ENCODE measurements around the gene AUTS2.

AUTS2 gene

GRCh38 chr7:70068531-70068930 is 470.3 kb downstream of the AUTS2 start:
- no CpG with 5 or more reads among the region's 2 CpGs for WGBS (ENCODE audit: insufficient coverage, insufficient read length)
- Histone ChIP-seq H3K27ac (ENCODE audit: low read length) (no peak overlapping the region), H3K4me1 (ENCODE audit: control insufficient read depth, insufficient read depth, low read length) (no peaks in the 10 kb centered on the region), H3K4me3 (ENCODE audit: low read length) (no peak overlapping the region), H3K9me3 (ENCODE audit: control insufficient read depth, insufficient read depth, low read length) (no peaks in the 10 kb centered on the region), H3K27me3 (ENCODE audit: control insufficient read depth, insufficient read depth, low read length) (no peaks in the 10 kb centered on the region), H3K36me3 (ENCODE audit: control insufficient read depth, insufficient read depth, low read length) (no peaks in the 10 kb centered on the region)
- DNase-seq (ENCODE audit: low read depth, low spot score): no peak

DNA sequence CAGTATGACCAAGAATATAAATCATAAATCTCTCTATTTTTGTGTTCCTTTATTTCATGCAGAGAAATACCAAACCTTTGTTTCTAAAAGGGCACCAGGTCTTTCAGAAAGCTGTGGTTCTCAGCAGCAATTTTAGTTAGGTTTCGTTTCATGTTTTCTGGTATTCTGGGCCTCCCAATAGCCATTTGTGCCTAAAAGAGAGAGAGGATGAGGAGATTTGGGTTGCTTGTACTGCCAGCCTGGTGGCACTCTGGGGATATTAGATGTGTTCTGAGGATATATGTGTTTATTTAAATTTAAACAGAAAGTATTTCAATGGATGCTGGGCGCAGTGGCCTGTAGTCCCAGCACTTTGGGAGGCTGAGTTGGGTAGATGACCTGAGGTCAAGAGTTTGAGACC is 471.7 kb downstream of the AUTS2 start:
- no peak for DNase-seq (ENCODE audit: low read depth, low spot score)
- Histone ChIP-seq H3K27me3 (ENCODE audit: control insufficient read depth, insufficient read depth, low read length) (no peaks in the 10 kb centered on the region), H3K9me3 (ENCODE audit: control insufficient read depth, insufficient read depth, low read length) (no peaks in the 10 kb centered on the region), H3K4me3 (ENCODE audit: low read length) (no peak overlapping the region), H3K27ac (ENCODE audit: low read length) (no peak overlapping the region), H3K4me1 (ENCODE audit: control insufficient read depth, insufficient read depth, low read length) (no peaks in the 10 kb centered on the region), H3K36me3 (ENCODE audit: control insufficient read depth, insufficient read depth, low read length) (no peaks in the 10 kb centered on the region)
- WGBS (ENCODE audit: insufficient coverage, insufficient read length): no CpG with 5 or more reads among the region's 2 CpGs

GRCh38 chr7:70071766-70072165 is 473.5 kb downstream of the AUTS2 start:
- no peak overlapping the region for H3K4me3 ChIP-seq (ENCODE audit: low read length)
- no peak for DNase-seq (ENCODE audit: low read depth, low spot score)
- no peaks in the 10 kb centered on the region for H3K36me3 ChIP-seq (ENCODE audit: control insufficient read depth, insufficient read depth, low read length)
- H3K27me3 ChIP-seq (ENCODE audit: control insufficient read depth, insufficient read depth, low read length): no peaks in the 10 kb centered on the region
- no peak overlapping the region for H3K27ac ChIP-seq (ENCODE audit: low read length)
- WGBS (ENCODE audit: insufficient coverage, insufficient read length): no CpG with 5 or more reads among the region's 7 CpGs
- no peaks in the 10 kb centered on the region for H3K9me3 ChIP-seq (ENCODE audit: control insufficient read depth, insufficient read depth, low read length)
- no peaks in the 10 kb centered on the region for H3K4me1 ChIP-seq (ENCODE audit: control insufficient read depth, insufficient read depth, low read length)

- Histone ChIP-seq H3K4me1 (ENCODE audit: control insufficient read depth, insufficient read depth, low read length) (no peaks in the 10 kb centered on the region), H3K4me3 (ENCODE audit: low read length) (no peak overlapping the region), H3K36me3 (ENCODE audit: control insufficient read depth, insufficient read depth, low read length) (no peaks in the 10 kb centered on the region), H3K27me3 (ENCODE audit: control insufficient read depth, insufficient read depth, low read length) (no peaks in the 10 kb centered on the region), H3K9me3 (ENCODE audit: control insufficient read depth, insufficient read depth, low read length) (no peaks in the 10 kb centered on the region), H3K27ac (ENCODE audit: low read length) (no peak overlapping the region)
- DNase-seq (ENCODE audit: low read depth, low spot score): no peak
- WGBS (ENCODE audit: insufficient coverage, insufficient read length): no CpG with 5 or more reads among the region's 2 CpGs
Measured at GRCh38 chr7:70072220-70072619, 473.9 kb downstream of the AUTS2 start.

DNA sequence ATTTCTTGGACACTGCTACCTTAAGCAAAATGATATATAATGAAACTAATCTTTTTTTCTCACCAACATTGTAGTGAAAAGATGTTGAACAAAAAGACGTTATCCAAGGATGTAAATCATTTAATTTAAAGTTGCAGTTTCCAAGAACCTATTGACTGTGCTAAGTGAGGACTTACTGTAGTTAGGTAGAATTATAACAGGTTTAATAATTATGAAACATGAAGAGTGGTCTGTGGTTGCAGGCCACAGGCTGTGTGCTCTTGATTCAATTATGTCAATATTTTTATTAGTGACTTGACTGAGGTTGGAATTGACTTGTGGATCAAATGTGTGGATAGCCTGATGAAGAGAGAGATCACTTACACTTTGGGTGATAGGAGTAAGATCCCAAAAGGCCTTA is 478.1 kb downstream of the AUTS2 start:
- no peaks in the 10 kb centered on the region for H3K4me1 ChIP-seq (ENCODE audit: control insufficient read depth, insufficient read depth, low read length)
- H3K4me3 ChIP-seq (ENCODE audit: low read length): no peak overlapping the region
- DNase-seq (ENCODE audit: low read depth, low spot score): no peak
- no peaks in the 10 kb centered on the region for H3K9me3 ChIP-seq (ENCODE audit: control insufficient read depth, insufficient read depth, low read length)
- no peaks in the 10 kb centered on the region for H3K27me3 ChIP-seq (ENCODE audit: control insufficient read depth, insufficient read depth, low read length)
- no peak overlapping the region for H3K27ac ChIP-seq (ENCODE audit: low read length)
- H3K36me3 ChIP-seq (ENCODE audit: control insufficient read depth, insufficient read depth, low read length): no peaks in the 10 kb centered on the region
- no CpG with 5 or more reads among the region's 1 CpG for WGBS (ENCODE audit: insufficient coverage, insufficient read length)

GRCh38 chr7:70082099-70082611 is 483.9 kb downstream of the AUTS2 start:
- no CpG with 5 or more reads among the region's 5 CpGs for WGBS (ENCODE audit: insufficient coverage, insufficient read length)
- Histone ChIP-seq H3K4me1 (ENCODE audit: control insufficient read depth, insufficient read depth, low read length) (no peaks in the 10 kb centered on the region), H3K9me3 (ENCODE audit: control insufficient read depth, insufficient read depth, low read length) (no peaks in the 10 kb centered on the region), H3K4me3 (ENCODE audit: low read length) (no peak overlapping the region), H3K27me3 (ENCODE audit: control insufficient read depth, insufficient read depth, low read length) (no peaks in the 10 kb centered on the region), H3K27ac (ENCODE audit: low read length) (no peak overlapping the region), H3K36me3 (ENCODE audit: control insufficient read depth, insufficient read depth, low read length) (no peaks in the 10 kb centered on the region)
- DNase-seq (ENCODE audit: low read depth, low spot score): no peak

- Histone ChIP-seq H3K27me3 (ENCODE audit: control insufficient read depth, insufficient read depth, low read length) (no peaks in the 10 kb centered on the region), H3K4me1 (ENCODE audit: control insufficient read depth, insufficient read depth, low read length) (peaks cover 2% of the 10 kb centered on the region; the same call in 1 of the 2 replicates), H3K36me3 (ENCODE audit: control insufficient read depth, insufficient read depth, low read length) (no peaks in the 10 kb centered on the region), H3K27ac (ENCODE audit: low read length) (no peak overlapping the region), H3K4me3 (ENCODE audit: low read length) (no peak overlapping the region), H3K9me3 (ENCODE audit: control insufficient read depth, insufficient read depth, low read length) (no peaks in the 10 kb centered on the region)
- no CpG with 5 or more reads among the region's 2 CpGs for WGBS (ENCODE audit: insufficient coverage, insufficient read length)
- DNase-seq (ENCODE audit: low read depth, low spot score): no peak
Measured at GRCh38 chr7:70091362-70091761, 493.1 kb downstream of the AUTS2 start.

DNA sequence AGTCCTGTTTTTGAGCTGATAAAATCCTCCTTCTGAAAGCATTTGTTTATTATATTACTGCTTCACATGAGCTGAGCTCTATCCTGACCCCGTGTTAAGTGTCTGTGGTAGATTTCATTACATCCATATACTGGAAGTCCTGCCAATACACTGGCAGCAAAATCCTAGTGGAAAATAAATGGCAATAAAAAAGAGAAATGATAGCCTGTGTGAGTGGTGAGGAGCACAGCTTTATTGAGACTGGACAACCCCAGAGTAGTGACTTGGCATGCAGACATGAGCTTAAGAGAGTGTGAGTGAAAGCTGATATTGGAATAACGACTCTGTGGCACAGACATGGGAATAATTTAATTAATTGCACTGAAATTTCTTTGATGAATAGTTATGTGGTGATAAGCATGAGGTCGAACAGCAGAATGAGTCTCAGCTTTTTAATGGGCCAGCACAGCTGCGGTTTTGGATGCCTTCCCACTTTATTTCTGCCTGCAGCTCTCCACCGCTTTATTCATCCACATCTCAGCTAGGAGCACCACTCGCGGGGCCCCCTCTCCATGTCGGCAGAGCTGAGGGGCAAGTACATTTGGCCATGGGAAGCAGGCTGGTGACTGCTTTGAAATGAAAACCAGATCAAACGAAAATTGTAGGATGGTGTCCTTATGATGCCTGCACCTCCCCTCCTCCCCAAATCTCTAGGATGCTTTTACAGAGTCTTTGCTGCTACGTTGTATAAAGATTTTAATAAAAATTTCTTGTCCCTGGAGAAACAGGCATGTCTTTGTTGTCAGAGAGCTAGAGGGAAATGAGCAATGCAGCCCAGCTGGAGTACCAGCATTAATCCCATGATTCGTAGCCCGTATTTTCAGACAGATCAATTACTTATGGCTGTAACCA is 494.3 kb downstream of the AUTS2 start:
- no CpG with 5 or more reads among the region's 12 CpGs for WGBS (ENCODE audit: insufficient coverage, insufficient read length)
- Histone ChIP-seq H3K36me3 (ENCODE audit: control insufficient read depth, insufficient read depth, low read length) (no peaks in the 10 kb centered on the region), H3K4me3 (ENCODE audit: low read length) (no peak overlapping the region), H3K9me3 (ENCODE audit: control insufficient read depth, insufficient read depth, low read length) (no peaks in the 10 kb centered on the region), H3K27me3 (ENCODE audit: control insufficient read depth, insufficient read depth, low read length) (no peaks in the 10 kb centered on the region), H3K27ac (ENCODE audit: low read length) (no peak overlapping the region), H3K4me1 (ENCODE audit: control insufficient read depth, insufficient read depth, low read length) (peaks cover 2% of the 10 kb centered on the region; the same call in 1 of the 2 replicates)
- DNase-seq (ENCODE audit: low read depth, low spot score): no peak

DNA sequence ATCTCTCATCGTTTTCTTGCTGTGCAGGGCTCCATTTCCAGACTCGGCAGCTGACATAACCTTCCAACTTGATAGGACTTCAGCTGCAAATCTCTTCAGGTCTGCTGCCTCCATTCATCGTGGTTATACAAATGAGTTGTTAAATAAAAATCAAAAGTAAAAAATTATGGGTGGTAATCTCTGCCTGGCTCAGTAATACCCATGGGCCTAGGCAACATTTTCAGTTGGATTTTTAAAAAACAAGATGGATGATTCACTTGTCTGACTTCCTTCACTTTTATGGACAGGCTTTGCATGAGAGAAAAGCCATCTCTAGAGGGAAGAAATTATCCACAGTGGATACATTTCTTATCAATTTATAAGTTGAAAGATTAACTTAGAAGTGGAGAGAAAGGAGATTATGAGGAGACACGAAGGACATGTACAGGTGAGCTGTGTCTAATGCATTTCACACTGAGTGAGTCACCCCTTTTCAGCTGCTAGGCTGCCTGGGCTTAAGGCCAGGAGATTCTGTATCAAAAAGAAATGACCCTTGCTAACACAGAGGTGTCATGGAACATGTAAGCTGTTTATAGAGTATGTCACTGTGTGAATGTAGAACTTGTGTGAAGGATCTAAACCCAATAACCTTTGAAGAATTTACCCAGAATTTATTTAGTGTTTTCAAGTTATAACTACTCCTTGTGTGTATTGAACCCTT is 495.1 kb downstream of the AUTS2 start:
- H3K36me3 ChIP-seq (ENCODE audit: control insufficient read depth, insufficient read depth, low read length): no peaks in the 10 kb centered on the region
- no peaks in the 10 kb centered on the region for H3K27me3 ChIP-seq (ENCODE audit: control insufficient read depth, insufficient read depth, low read length)
- H3K4me1 ChIP-seq (ENCODE audit: control insufficient read depth, insufficient read depth, low read length): peaks cover 2% of the 10 kb centered on the region; the same call in 1 of the 2 replicates
- WGBS (ENCODE audit: insufficient coverage, insufficient read length): no CpG with 5 or more reads among the region's 4 CpGs
- no peaks in the 10 kb centered on the region for H3K9me3 ChIP-seq (ENCODE audit: control insufficient read depth, insufficient read depth, low read length)
- no peak for DNase-seq (ENCODE audit: low read depth, low spot score)
- no peak overlapping the region for H3K27ac ChIP-seq (ENCODE audit: low read length)
- no peak overlapping the region for H3K4me3 ChIP-seq (ENCODE audit: low read length)

GRCh38 chr7:70094831-70095230 is 496.6 kb downstream of the AUTS2 start:
- no peaks in the 10 kb centered on the region for H3K27me3 ChIP-seq (ENCODE audit: control insufficient read depth, insufficient read depth, low read length)
- WGBS (ENCODE audit: insufficient coverage, insufficient read length): no CpG with 5 or more reads among the region's 3 CpGs

More at GRCh38 chr7:70094831-70095230, 496.6 kb downstream of the AUTS2 start:
- peaks cover 2% of the 10 kb centered on the region; the same call in 1 of the 2 replicates for H3K4me1 ChIP-seq (ENCODE audit: control insufficient read depth, insufficient read depth, low read length)
- no peaks in the 10 kb centered on the region for H3K36me3 ChIP-seq (ENCODE audit: control insufficient read depth, insufficient read depth, low read length)
- no peaks in the 10 kb centered on the region for H3K9me3 ChIP-seq (ENCODE audit: control insufficient read depth, insufficient read depth, low read length)
- DNase-seq (ENCODE audit: low read depth, low spot score): no peak
- no peak overlapping the region for H3K27ac ChIP-seq (ENCODE audit: low read length)
- no peak overlapping the region for H3K4me3 ChIP-seq (ENCODE audit: low read length)
